Stimulated activated CD8-positive, alpha-beta memory T cell treated with anti-CD3 and anti-CD28 coated beads, Interleukin-12 subunit alpha, Interleukin-12 subunit beta, amount 100 ng/mL, for 24 hours (primary cell): ENCODE results near the gene MB21D2.

Experiments
- DNase-seq: peaks from one replicate; pipeline ENCODE4 v3.0.0-alpha.2; 2020; ENCODE audit errors: extremely low read depth

Gene MB21D2

DNA sequence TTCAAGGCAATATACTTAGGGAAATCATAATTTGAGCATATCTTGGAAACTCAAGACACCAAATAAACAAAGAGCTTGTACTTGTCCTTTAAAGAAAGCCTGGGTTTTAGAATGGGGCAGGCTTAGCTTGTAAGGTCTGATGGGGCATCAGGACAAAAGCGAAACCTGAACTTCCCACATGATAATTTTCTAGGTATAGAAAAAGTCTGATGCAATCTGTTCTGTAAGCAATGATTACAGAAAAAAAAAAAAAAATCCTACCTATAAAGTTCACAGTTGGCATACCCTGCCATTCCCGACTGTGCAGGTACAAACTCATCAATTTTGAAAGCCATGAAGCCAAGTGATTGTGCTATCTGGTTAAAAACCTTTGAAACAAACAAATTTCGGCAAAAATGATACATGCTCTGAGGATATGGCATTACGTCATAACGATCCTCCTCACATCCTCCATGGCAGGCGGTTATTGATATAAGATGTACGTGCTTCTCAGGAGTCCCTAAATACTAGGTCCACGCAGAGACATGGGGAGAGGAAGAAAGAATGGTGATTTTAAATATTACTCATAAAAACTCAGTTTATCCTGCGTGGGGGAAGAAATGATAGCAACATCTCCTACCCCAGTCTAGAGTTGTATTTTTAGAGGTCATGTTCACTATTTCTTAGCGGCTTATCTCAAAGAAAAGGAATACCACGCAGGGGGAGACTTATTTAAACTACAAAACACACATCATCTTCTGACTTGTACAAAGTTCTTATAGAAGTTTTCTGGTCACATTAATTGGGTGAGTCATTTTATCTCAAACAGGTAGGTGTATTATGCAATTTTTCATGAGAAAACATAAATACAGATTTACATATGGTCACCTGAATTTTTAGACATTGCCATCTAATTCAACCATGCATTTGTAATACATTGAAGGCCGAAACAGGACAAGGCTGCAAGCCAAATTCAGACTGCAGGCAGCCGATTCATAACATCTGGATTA is 27.0 kb downstream of the MB21D2 start:
- no peak for DNase-seq

GRCh38 chr3:192889679-192890078 is 28.0 kb downstream of the MB21D2 start:
- DNase-seq = no peak

- DNase-seq = no peak
Observed at GRCh38 chr3:192888190-192888589, 29.5 kb downstream of the MB21D2 start.

- no peak for DNase-seq
Observed at GRCh38 chr3:192887701-192888100, 30.0 kb downstream of the MB21D2 start.

GRCh38 chr3:192887047-192887446 is 30.6 kb downstream of the MB21D2 start:
- no peak for DNase-seq

DNA sequence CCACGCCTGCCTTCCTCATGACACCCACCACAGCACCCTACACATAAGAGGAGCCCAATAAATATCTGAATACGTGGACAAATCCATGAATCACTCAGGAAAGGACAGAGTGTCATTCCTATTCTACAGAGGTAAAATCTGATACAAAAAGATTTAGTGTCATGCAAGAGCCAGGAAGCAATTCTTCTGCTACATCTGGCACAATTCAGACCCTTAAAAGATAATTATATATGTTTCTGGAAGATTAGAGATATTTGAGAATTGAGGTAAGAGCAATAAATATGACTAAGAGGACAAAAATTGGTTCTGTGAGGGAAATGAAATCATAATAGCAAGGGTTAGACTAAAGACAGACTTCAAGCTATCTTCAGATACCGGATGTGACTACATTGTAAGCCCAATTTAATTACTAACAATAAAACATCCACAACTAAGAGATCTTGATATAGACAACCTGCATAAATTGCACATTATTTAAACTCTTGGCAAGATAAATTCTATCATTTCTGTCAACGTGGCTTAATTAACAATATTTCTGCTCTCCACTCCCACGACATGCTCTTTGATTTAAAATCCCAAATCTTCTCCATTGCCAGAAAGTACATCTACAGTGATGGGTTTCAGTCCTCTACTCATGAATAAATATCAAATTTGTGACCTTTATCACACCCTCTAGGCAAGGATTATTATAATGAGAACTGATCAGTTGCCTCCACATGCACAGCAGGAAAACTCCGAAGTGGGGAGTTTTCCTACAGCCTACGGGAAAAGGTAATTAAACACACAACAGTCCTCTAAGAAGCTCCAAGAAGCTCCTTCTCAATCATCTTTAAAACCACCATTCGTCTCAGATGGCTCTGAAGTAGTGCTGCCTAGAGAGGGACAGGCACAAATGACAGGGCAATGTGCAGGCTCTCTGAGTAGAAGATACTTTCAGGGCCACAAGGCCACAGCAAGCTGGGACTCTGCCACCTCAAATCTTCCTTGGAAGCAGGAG is 32.6 kb downstream of the MB21D2 start:
- no peak for DNase-seq

DNA sequence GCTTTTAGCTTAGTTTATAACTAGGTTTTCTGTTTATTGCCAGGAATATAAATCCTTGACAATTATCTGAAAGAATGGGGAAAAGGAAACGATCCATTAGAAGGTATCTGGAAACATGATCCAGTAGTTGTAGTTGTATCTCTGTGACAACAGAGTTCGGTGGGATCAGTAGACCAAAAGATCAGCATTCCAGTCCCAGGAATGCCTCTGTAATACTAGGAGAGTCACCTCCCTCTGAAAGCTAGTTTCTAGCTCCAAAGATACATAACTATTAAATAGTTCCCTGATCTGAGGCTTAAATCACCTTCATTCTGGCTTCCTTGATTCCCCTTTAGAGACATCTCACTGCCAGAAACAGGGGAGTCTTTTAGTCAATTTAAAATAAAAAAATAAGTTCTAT is 34.1 kb downstream of the MB21D2 start:
- DNase-seq = no peak

GRCh38 chr3:192881159-192881786 is 36.4 kb downstream of the MB21D2 start:
- no peak for DNase-seq

- no peak for DNase-seq
Observed at GRCh38 chr3:192880313-192880712, 37.3 kb downstream of the MB21D2 start.

DNA sequence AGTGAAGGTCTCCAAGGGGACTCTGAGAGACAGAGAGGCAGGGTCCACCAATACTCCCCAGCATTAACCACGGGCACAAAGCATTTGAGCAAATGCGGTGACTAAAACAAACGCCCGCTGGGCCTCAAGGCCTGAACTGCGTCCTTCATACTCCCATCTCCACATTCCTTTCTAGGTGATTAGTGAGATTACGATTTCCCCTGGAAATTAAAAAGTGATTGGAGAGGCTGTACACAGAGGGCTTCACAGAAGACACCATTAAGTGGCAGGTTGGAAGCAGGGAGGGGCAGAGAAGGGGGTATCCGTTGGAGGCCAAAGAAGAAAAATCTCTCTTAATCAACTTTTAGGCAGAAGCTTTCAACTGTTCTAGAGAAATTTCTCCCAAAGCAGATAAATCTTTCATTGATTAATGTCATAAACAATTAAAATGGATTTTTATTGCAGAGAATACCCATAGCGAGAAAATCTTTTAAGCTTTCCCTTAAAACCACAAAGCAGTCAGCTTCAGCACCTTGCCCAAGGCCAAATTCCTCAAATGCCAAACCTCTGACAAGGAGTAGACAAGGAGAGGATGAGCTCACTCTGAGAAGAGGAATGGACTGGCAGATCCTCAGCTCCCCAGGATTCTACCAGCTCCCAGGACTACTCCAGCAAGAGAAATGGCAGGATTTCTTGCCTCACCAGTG is 38.2 kb downstream of the MB21D2 start:
- no peak for DNase-seq

GRCh38 chr3:192875971-192876565 is 41.6 kb downstream of the MB21D2 start:
- no peak for DNase-seq

GRCh38 chr3:192870822-192871221 is 46.8 kb downstream of the MB21D2 start:
- DNase-seq = no peak

DNA sequence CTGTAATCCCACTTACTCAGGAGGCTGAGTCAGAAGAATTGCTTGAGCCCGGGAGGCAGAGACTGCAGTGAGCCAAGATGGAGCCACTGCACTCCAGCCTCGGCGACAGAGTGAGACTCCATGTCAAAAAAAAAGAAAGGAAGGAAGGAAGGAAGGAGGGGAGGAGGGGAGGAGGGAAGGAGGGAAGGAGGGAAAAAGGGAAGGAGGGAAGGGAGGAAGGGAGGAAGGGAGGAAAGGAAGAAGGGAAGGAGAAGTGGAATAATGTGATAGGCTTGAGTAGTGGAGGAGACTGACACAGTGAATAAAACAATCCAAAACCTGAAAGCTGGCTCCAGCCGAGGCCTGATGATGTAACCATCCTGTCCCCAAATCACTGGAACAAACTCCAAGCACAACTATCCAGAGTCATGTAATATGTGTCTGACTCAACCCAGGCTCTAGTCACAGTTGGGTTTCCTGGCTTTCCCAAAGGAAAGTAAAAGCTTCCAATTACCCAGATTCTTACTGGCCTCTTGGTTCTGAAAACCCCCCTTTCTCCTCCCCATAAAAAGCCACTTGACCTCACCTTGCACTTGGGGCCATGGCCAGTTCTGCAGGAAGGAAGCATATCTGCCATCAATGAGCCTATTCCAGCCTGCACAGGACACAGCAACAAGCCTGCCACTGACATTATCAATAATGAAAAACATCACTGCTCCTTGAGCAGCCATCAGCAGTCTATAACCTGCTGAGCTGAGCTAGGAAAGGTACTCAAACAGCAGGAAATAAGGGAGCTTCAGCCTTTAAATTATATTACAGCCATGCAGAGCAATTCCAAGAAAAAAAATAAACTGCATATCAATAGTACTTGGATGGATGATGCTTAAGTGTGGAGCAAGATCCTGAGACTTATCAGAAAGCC is 48.3 kb downstream of the MB21D2 start:
- no peak for DNase-seq

GRCh38 chr3:192867645-192868044 is 50.0 kb downstream of the MB21D2 start:
- DNase-seq = no peak

- DNase-seq = no peak
Observed at GRCh38 chr3:192866804-192867203, 50.9 kb downstream of the MB21D2 start.

- no peak for DNase-seq
Observed at GRCh38 chr3:192864941-192865340, 52.7 kb downstream of the MB21D2 start.

DNA sequence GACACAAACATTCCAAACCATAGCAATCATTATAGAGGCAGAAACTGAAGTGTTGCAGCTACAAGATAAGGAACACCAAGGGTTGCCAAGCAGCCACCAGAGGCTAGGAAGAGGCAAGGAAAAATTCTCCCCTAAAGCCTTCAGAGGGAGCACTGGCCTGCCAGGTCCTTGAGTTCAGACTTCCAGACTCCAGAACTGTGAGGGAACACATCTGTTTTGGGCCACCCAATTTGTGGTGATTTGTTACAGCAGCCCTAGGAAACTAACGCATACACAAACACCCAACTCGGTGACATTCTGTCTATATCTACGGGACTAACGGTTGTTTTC is 54.6 kb downstream of the MB21D2 start:
- DNase-seq = no peak

- no peak for DNase-seq
Observed at GRCh38 chr3:192862408-192863090, 55.1 kb downstream of the MB21D2 start.

- DNase-seq = no peak
Observed at GRCh38 chr3:192861972-192862371, 55.7 kb downstream of the MB21D2 start.
